ENCODE data around the gene FAM227A. TPM values are rescaled to one million over a fixed set of nuclear protein-coding genes. Genes with fewer than 3 reads are reported as not detected.

The FAM227A gene
- total RNA-seq, 1 experiment from 2014 or later: 14.4 TPM

Other genes starting within 250 kb of the FAM227A start
- not detected in 2 replicates for gene KCNJ4, start 201.2 kb downstream of the FAM227A start, total RNA-seq (2014; rRNA removed; shearing (Covaris generic); ENCODE audit: low replicate concordance)
- not detected in 2 replicates for gene KDELR3, start 188.3 kb downstream of the FAM227A start, total RNA-seq (2014; rRNA removed; shearing (Covaris generic); ENCODE audit: low replicate concordance)
- 465 and 736 TPM in 2 replicates for gene DDX17, start 150.1 kb downstream of the FAM227A start, total RNA-seq (2014; rRNA removed; shearing (Covaris generic); ENCODE audit: low replicate concordance)
- 3.8 and 26.0 TPM in 2 replicates for gene DMC1, start 86.2 kb downstream of the FAM227A start, total RNA-seq (2014; rRNA removed; shearing (Covaris generic); ENCODE audit: low replicate concordance)
- 11.1 and 13.2 TPM in 2 replicates for gene CBY1, start 246 bp upstream of the FAM227A start, total RNA-seq (2014; rRNA removed; shearing (Covaris generic); ENCODE audit: low replicate concordance)
- 57.8 and 74.1 TPM in 2 replicates for gene TOMM22, start 25.6 kb upstream of the FAM227A start, total RNA-seq (2014; rRNA removed; shearing (Covaris generic); ENCODE audit: low replicate concordance)
- gene JOSD1, start 44.6 kb upstream of the FAM227A start, total RNA-seq (2014; rRNA removed; shearing (Covaris generic); ENCODE audit: low replicate concordance): 50.5 and 64.1 TPM in 2 replicates
- gene GTPBP1, start 49.6 kb upstream of the FAM227A start, total RNA-seq (2014; rRNA removed; shearing (Covaris generic); ENCODE audit: low replicate concordance): 47.6 and 53.4 TPM in 2 replicates
- 23.3 and 44.9 TPM in 2 replicates for gene SUN2, start 99.6 kb upstream of the FAM227A start, total RNA-seq (2014; rRNA removed; shearing (Covaris generic); ENCODE audit: low replicate concordance)
- gene DNAL4, start 137.8 kb upstream of the FAM227A start, total RNA-seq (2014; rRNA removed; shearing (Covaris generic); ENCODE audit: low replicate concordance): 3.2 and 8.8 TPM in 2 replicates
- gene NPTXR, start 187.6 kb upstream of the FAM227A start, total RNA-seq (2014; rRNA removed; shearing (Covaris generic); ENCODE audit: low replicate concordance): not detected in 2 replicates
- gene CBX6, start 215.8 kb upstream of the FAM227A start, total RNA-seq (2014; rRNA removed; shearing (Covaris generic); ENCODE audit: low replicate concordance): 30.5 and 46.4 TPM in 2 replicates

All from Karpas-422 (cell line).